HCT116 (cell line): ENCODE results near the gene GPR37. TPM values are rescaled to one million over a fixed set of nuclear protein-coding genes. Genes with fewer than 3 reads are reported as not detected.
A peak's percentile ranks its signal among the peaks of the same experiment; 100 is the strongest.

Experiments used
- ATAC-seq: fragments of 200-7000 bp; cut with Tn5 transposase; 2 replicates; pipeline ENCODE4 v1.9.1; 2020; ENCODE audit warnings: mild to moderate bottlenecking, moderate library complexity
- BruUV-seq: library from RNA; stranded (reverse); fragments of 400-500 nt; replicated peaks from 2 replicates; lab custom pipeline; 2021; lab: Mats Ljungman, UMichigan
- CTCF ChIA-PET: fragments of 300-600 bp; sonication (Branson Sonifier 250); formaldehyde crosslinking; loops from one replicate; lab custom pipeline; 2021; ENCODE audit warnings: antibody characterized with exemption; lab: Charles Lee
- POLR2A ChIA-PET: fragments of 300-600, 350-600 bp; sonication (Branson Sonifier 250); formaldehyde crosslinking; loops from one replicate; lab custom pipeline; 2021; ENCODE audit warnings: antibody characterized with exemption; lab: Charles Lee
- RAD21 ChIA-PET, 2 experiments: fragments of 300-600 bp; sonication (Branson Sonifier 250); formaldehyde crosslinking; loops; one replicate each; lab custom pipeline; 2023; ENCODE audit warnings: low total read pairs in 2 of 2; ENCODE audit not compliant: uncharacterized antibody in 2 of 2, unreplicated experiment in 2 of 2, low non-redundant PET in 1 of 2; lab: Charles Lee
- DNase-seq: peaks from one replicate; pipeline ENCODE4 v3.0.0-alpha.2; 2010; ENCODE audit warnings: low read depth, low spot score
- H2AFZ ChIP-seq: fragments of 200-600 bp; shearing (Covaris generic), sonication (generic); 2 replicates; pipeline ENCODE4 v1.6.1; 2017; ENCODE audit warnings: low read depth, mixed run types, mixed read lengths, antibody characterized with exemption, low read length; ENCODE audit not compliant: poor library complexity, severe bottlenecking
- H3K27ac ChIP-seq: 2 replicates; pipeline ENCODE4 v1.5.1; 2012; ENCODE audit warnings: low read depth, low read length
- H3K27me3 ChIP-seq: fragments of 200-600 bp; sonication (generic); 2 replicates; pipeline ENCODE4 v1.6.1; 2016; ENCODE audit warnings: mixed run types, low read length, mixed read lengths; ENCODE audit not compliant: insufficient read depth
- H3K36me3 ChIP-seq, 2 experiments: fragments of 200-500 bp in 1 of 2; fragments of 200-600 bp in 1 of 2; sonication (Bioruptor generic) in 1 of 2; sonication (generic) in 1 of 2; 2 replicates each; pipeline versions ENCODE4 v1.5.1 to v1.6.1; 2014 to 2016; ENCODE audit warnings: low read length in 2 of 2, inconsistent platforms in 1 of 2, mixed read lengths in 1 of 2, mixed run types in 1 of 2; ENCODE audit not compliant: insufficient read depth in 2 of 2, control insufficient read depth in 1 of 2
- H3K4me1 ChIP-seq, 2 experiments: fragments of 200-600 bp in 1 of 2; sonication (generic) in 1 of 2; 2 replicates each; pipeline versions ENCODE4 v1.5.1 to v1.6.1; 2012 to 2017; ENCODE audit warnings: low read length in 2 of 2, inconsistent platforms in 1 of 2, mild to moderate bottlenecking in 1 of 2, mixed read lengths in 1 of 2, mixed run types in 1 of 2, moderate library complexity in 1 of 2; ENCODE audit not compliant: insufficient read depth in 2 of 2, control insufficient read depth in 1 of 2
- H3K4me2 ChIP-seq: fragments of 200-600 bp; sonication (generic); 2 replicates; pipeline ENCODE4 v1.6.1; 2017; ENCODE audit warnings: mixed run types, low read length, mixed read lengths
- H3K4me3 ChIP-seq, 2 experiments: fragments of 200-600 bp in 1 of 2; sonication (generic) in 1 of 2; replicated peaks in 1 of 2; 2 replicates each; pipeline ENCODE4 v1.5.1; 2011 to 2016; ENCODE audit warnings: low read length in 2 of 2, control low read depth in 1 of 2, low read depth in 1 of 2, mild to moderate bottlenecking in 1 of 2, mixed read lengths in 1 of 2, mixed run types in 1 of 2
- H3K79me2 ChIP-seq: fragments of 200-600 bp; sonication (generic); 2 replicates; pipeline ENCODE4 v1.6.1; 2017; ENCODE audit warnings: mild to moderate bottlenecking, mixed run types, low read length, moderate library complexity, mixed read lengths; ENCODE audit not compliant: insufficient read depth
- H3K9ac ChIP-seq: fragments of 200-600 bp; sonication (generic); 2 replicates; pipeline ENCODE4 v1.6.1; 2016; ENCODE audit warnings: low read length, mixed read lengths
- H3K9me2 ChIP-seq: fragments of 200-600 bp; sonication (generic), shearing (Covaris generic); 2 replicates; pipeline ENCODE4 v1.6.1; 2017; ENCODE audit warnings: mixed run types, mild to moderate bottlenecking, moderate library complexity; ENCODE audit not compliant: insufficient read depth
- H3K9me3 ChIP-seq, 2 experiments: fragments of 200-500 bp in 1 of 2; fragments of 200-600 bp in 1 of 2; sonication (Bioruptor generic) in 1 of 2; sonication (generic) in 1 of 2; 2 replicates each; pipeline ENCODE4 v1.6.1; 2014 to 2017; ENCODE audit warnings: low read length in 2 of 2, mixed read lengths in 2 of 2, inconsistent platforms in 1 of 2, low read depth in 1 of 2, mild to moderate bottlenecking in 1 of 2, mixed run types in 1 of 2, moderate library complexity in 1 of 2; ENCODE audit not compliant: control insufficient read depth in 1 of 2, insufficient read depth in 1 of 2
- H4K20me1 ChIP-seq: fragments of 200-600 bp; sonication (generic), shearing (Covaris generic); 2 replicates; pipeline ENCODE4 v1.6.1; 2017; ENCODE audit warnings: mixed run types, mild to moderate bottlenecking, moderate library complexity; ENCODE audit not compliant: insufficient read depth
- RAD21 ChIP-seq: IDR thresholded peaks from 2 replicates; pipeline ENCODE4 v1.6.1; 2012; ENCODE audit warnings: low read depth, mild to moderate bottlenecking
- intact Hi-C: fragments of 100-400 bp; cut with micrococcal nuclease; formaldehyde crosslinking; loops from 2 replicates; pipeline ENCODE4 v1.10.0; 2022
- total RNA-seq: library from RNA; stranded (reverse); gene quantifications from one replicate; pipeline ENCODE4 v1.2.1, GENCODE V29; 2021; ENCODE audit not compliant: unreplicated experiment
- TF ChIP-seq, protein P1 (sequence below): IDR thresholded peaks from 2 replicates; pipeline ENCODE4 v1.6.1; 2011; ENCODE audit warnings: mild to moderate bottlenecking, low read length, moderate library complexity; ENCODE audit not compliant: insufficient replicate concordance; ENCODE audit errors: extremely low read depth
- TF ChIP-seq, protein P2 (sequence below), 3 experiments: fragments of 200-600 bp in 1 of 3; sonication (generic) in 1 of 3; IDR thresholded peaks in 2 of 3; conservative IDR thresholded peaks in 1 of 3; 2 replicates each; pipeline ENCODE4 v1.5.1; 2012 to 2017; ENCODE audit warnings: low read depth in 2 of 3, low read length in 2 of 3, antibody characterized with exemption in 1 of 3, borderline replicate concordance in 1 of 3, control low read depth in 1 of 3, mild to moderate bottlenecking in 1 of 3, mixed read lengths in 1 of 3, mixed run types in 1 of 3, moderate library complexity in 1 of 3; ENCODE audit not compliant: insufficient read depth in 1 of 3

The GPR37 gene
- total RNA-seq, 1 experiment from 2014 or later, result 2.2 TPM

DNA sequence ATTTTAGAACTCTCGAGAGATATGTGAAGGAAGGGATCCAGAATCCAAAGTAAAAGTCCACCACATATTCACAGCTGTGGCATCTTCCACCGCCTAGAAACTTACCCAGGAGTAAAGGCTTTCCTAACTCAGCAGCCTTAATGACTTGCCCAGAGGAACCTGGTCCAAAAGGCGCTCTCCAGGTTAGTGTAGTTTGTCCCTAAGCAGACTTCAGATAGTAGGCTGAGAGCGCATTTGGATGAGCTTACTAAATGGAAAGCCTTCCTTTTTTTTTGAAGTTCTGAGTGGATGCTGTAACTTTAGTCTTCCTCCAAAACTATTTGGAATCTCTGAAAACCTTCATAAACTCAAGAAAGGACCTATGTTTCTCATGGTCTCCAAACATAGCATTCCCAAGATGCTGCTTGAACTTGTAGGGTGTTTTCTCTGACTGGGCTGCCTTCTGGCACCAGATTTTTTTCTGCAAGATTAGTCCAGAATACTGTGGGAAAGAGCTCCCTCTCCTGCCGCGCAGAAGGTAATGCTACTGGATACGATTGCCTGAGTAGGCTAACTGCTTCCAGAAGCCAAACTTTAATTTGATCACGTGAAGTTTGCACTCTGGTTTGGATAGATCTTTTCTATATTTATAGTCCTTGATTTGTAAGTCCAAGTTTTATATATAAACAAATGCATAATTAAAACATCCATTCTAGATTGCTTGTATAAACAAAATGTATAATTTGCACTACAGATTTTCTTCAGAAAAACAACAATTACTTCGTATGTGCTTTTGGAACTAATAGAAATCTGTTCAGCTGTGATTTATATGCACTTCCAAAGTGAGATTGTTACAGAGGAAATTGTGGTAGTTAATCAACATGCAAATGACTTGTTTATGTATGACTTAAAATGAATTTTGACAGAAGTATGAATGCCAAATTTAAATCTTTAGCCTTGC is 19.6 kb upstream of the GPR37 start:
- Histone ChIP-seq H3K4me3 (no peak overlapping the region), H3K79me2 (no peaks in the 10 kb centered on the region), H4K20me1 (no peaks in the 10 kb centered on the region), H3K36me3 (no peaks in the 10 kb centered on the region), H3K27me3 (no peaks in the 10 kb centered on the region), H3K9me3 (no peaks in the 10 kb centered on the region), H3K4me1 (no peaks in the 10 kb centered on the region), H3K4me2 (no peak overlapping the region), H3K9me2 (no peaks in the 10 kb centered on the region), H2AFZ (peak overlapping the region; percentile 63), H3K9ac (no peak overlapping the region), H3K27ac (no peak overlapping the region)
- no TSS peak for BruUV-seq
- TF ChIP-seq, protein P1, sequence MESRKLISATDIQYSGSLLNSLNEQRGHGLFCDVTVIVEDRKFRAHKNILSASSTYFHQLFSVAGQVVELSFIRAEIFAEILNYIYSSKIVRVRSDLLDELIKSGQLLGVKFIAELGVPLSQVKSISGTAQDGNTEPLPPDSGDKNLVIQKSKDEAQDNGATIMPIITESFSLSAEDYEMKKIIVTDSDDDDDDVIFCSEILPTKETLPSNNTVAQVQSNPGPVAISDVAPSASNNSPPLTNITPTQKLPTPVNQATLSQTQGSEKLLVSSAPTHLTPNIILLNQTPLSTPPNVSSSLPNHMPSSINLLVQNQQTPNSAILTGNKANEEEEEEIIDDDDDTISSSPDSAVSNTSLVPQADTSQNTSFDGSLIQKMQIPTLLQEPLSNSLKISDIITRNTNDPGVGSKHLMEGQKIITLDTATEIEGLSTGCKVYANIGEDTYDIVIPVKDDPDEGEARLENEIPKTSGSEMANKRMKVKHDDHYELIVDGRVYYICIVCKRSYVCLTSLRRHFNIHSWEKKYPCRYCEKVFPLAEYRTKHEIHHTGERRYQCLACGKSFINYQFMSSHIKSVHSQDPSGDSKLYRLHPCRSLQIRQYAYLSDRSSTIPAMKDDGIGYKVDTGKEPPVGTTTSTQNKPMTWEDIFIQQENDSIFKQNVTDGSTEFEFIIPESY, result no peak
- TF ChIP-seq, protein P2, sequence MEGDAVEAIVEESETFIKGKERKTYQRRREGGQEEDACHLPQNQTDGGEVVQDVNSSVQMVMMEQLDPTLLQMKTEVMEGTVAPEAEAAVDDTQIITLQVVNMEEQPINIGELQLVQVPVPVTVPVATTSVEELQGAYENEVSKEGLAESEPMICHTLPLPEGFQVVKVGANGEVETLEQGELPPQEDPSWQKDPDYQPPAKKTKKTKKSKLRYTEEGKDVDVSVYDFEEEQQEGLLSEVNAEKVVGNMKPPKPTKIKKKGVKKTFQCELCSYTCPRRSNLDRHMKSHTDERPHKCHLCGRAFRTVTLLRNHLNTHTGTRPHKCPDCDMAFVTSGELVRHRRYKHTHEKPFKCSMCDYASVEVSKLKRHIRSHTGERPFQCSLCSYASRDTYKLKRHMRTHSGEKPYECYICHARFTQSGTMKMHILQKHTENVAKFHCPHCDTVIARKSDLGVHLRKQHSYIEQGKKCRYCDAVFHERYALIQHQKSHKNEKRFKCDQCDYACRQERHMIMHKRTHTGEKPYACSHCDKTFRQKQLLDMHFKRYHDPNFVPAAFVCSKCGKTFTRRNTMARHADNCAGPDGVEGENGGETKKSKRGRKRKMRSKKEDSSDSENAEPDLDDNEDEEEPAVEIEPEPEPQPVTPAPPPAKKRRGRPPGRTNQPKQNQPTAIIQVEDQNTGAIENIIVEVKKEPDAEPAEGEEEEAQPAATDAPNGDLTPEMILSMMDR (IDR thresholded peaks at IDR 0.05 in 2 of 3, conservative IDR thresholded peaks at IDR 0.05 in 1 of 3; ENCODE audit: borderline replicate concordance in 1 of 3, insufficient read depth in 1 of 3, low read depth in 2 of 3, low read length in 2 of 3), result peak; percentile 79 to 88 (median 84)
- TF ChIP-seq RAD21, result peak; percentile 94
- DNase-seq (peak; percentile 47), ATAC-seq (peak; percentile 94)
- POLR2A ChIA-PET, result no interaction called here
- RAD21 ChIA-PET, result interaction anchor here in 1 of 2 experiments (0.6 to 0.7 kb wide), 2 partner anchors 23 to 630 kb away, joined by 3 to 5 read pairs; no protein-coding TSS in a partner anchor
- intact Hi-C loops, result loop anchor here (1.0 to 10.0 kb wide), 4 partner anchors 614 to 990 kb away; no protein-coding TSS in a partner anchor
- CTCF ChIA-PET, result interaction anchor here (0.6 to 2.4 kb wide), 13 partner anchors 9 to 1201 kb away, joined by 3 to 37 read pairs (median 4); partner anchors contain the start of gene GPR37
